K562 (cell line): ENCODE results near the gene GADD45GIP1.

Source experiments
- CTCF ChIP-seq, 3 experiments: IDR thresholded peaks in 2 of 3; conservative IDR thresholded peaks in 1 of 3; 2 replicates each; pipeline ENCODE4 v1.5.1; 2011 to 2012; ENCODE audit warnings: low read length in 3 of 3, mild to moderate bottlenecking in 3 of 3, control low read depth in 2 of 3, improper control_type of control experiment in 1 of 3, inconsistent platforms in 1 of 3, low read depth in 1 of 3, mixed read lengths in 1 of 3, moderate library complexity in 1 of 3; ENCODE audit not compliant: insufficient read depth in 2 of 3
- POLR2A ChIP-seq: fragments of 450-650 bp; conservative IDR thresholded peaks from 2 replicates; pipeline ENCODE4 v1.6.1; 2016
- POLR2AphosphoS5 ChIP-seq: IDR thresholded peaks from 2 replicates; pipeline ENCODE4 v1.6.1; 2011; ENCODE audit warnings: mild to moderate bottlenecking, low read depth, low read length, moderate library complexity; ENCODE audit not compliant: control insufficient read depth, insufficient read depth
- ZNF146 ChIP-seq: IDR thresholded peaks from one replicate; pipeline ENCODE4 v1.6.1; 2018; ENCODE audit warnings: missing compliant biosample characterization; ENCODE audit not compliant: unreplicated experiment

DNA sequence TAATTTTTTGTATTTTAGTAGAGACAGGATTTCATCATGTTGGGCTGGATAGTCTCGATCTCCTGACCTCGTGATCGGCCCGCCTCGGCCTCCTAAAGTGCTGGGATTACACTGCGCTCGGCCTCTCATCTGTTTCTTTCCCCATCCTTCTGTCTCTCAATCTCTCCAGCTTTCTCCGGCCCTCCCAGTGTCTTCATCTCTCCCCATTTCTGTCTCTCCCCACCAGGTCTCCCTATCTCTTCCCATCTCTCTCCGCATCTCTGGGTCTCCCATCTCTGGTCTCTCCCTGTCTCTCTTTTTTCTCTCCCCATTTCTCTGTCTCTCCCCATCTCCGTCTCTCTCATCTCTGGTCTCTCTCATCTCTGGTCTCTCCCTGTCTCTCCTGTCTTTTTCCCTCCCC, 26.1 kb upstream of the GADD45GIP1 start:
- TF ChIP-seq POLR2AphosphoS5 (no peak), POLR2A (no peak), CTCF (IDR thresholded peaks at IDR 0.05 in 2 of 3, conservative IDR thresholded peaks at IDR 0.05 in 1 of 3; ENCODE audit: insufficient read depth in 2 of 3, low read depth in 1 of 3, low read length in 3 of 3) (no peak), ZNF146 (CRISPR knock-in tag) (no peak)
